HG02973 (cell line): ENCODE measurements around the gene SLAMF1.
"Not testable (repeated sequence)": the region's sequence is repeated elsewhere in the genome, so short reads cannot be mapped to it uniquely, and the experiment has no call there.

Source experiments
- ATAC-seq: cut with Tn5 transposase; IDR thresholded peaks from one replicate; pipeline ENCODE4 v1.9.1; 2021; ENCODE audit warnings: moderate library complexity; ENCODE audit not compliant: unreplicated experiment

SLAMF1 gene

DNA sequence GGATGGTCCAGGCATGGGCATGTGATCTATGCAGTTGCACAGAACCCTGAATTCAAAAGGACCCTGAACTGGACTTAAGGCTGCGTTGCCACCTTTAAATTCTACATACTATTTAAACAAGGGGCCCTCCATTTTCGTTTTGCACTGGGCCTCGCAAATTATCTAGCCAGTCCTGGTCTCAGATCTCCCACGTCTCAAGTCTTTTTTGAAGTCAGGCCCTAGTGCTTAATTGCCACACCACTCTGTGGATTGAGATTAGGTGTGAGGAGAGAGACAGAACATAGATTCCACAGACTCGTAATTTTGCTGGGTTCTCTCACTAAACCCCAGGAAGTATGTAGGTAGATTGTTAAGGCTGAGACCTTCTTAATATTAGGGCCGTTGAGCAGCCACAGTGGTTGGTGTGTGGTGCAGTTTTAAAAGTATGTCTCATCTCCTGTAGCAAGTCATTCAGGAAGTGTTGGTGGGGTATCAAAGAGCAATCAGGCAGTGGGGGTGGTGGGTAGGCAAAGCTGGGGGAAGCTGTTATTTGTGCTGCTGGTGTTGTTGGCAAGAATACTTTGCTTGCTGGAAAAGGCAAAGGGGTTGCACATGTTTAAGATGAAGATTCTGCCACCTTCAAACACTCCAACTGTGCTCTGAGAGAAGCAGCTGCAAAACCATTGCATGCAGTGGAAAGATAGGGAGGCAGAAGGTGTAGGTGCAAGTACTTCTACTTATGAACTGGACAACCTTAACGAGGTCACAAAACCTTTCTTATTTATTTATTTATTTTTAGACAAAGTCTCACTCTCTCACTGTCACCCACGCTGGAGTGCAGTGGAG lies 78.8 kb downstream of the SLAMF1 start:
- ATAC-seq = no peak

GRCh38 chr1:160567341-160567740 lies 79.5 kb downstream of the SLAMF1 start:
- no peak for ATAC-seq

DNA sequence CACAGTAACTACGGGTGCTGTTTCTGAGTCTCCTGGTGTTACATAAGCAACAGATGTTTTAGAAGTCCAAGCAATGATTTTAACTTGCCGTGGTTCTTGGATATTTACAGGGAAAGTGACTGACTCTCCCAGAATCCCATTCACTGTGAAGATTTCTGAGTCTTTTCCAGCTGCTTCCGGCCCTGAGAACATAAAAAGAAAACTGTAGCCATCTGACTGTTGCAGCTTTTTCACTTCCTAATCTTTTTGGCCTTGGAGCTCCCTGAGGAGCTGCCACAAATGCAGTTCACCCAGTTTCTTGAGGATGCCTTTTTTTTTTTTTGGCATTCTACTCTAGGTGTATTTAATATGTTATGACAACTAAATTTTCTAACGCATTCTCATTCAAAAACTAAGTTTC lies 81.3 kb downstream of the SLAMF1 start:
- ATAC-seq = no peak

GRCh38 chr1:160563230-160563629 lies 83.6 kb downstream of the SLAMF1 start:
- ATAC-seq = not testable (repeated sequence)

- ATAC-seq = not testable (repeated sequence)
Measured at GRCh38 chr1:160562745-160563144, 84.1 kb downstream of the SLAMF1 start.

DNA sequence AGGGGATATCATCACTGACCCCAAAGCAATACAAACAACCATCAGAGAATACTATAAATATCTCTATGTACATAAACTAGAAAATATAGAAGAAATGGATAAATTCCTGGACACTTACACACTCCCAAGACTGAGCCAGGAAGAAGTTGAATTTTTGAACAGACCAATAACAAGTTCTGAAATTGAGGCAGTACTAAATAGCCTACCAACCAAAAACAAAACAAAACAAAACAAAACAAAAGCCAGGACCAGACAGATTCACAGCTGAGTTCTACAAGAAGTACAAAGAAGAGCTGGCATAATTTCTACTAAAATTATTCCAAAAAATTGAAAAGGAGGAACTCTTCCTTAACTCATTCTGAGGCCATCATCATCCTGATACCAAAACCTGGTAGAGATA lies 86.0 kb downstream of the SLAMF1 start:
- ATAC-seq = no peak

GRCh38 chr1:160560045-160560705 lies 86.7 kb downstream of the SLAMF1 start:
- no peak for ATAC-seq

- ATAC-seq = not testable (repeated sequence)
Measured at GRCh38 chr1:160559437-160559836, 87.4 kb downstream of the SLAMF1 start.

DNA sequence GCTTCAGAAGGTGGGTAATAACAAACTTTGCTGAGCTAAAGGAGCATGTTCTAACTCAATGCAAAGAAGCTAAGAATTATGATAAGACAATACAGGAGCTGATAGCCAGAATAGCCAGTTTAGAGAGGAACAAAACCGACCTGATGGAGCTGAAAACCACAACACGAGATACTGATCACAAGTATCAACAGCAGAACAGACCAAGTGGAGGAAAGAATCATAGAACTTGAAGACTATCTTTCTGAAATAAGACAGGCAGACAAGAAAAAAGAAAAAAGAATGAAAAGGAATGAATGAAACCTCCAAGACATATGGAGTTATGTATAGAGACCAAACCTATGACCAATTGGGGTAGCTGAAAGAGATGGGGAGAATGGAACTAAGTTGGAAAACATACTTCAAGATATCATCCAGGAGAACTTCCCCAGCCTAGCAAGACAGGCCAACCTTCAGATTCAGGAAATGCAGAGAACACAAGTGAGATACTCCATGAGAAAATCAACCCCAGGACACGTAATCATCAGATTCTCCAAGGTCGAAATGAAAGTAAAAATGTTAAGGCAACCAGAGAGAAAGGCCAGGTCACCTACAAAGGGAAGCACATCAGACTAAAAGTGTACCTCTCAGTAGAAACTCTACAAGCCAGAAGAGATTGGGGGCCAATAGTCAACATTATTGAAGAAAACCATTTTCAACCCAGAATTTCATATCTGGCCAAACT lies 88.0 kb downstream of the SLAMF1 start:
- ATAC-seq = no peak
